H1 (cell line): ENCODE data around the gene B4GALT5. TPM values are rescaled to one million over a fixed set of nuclear protein-coding genes. Genes with fewer than 3 reads are reported as not detected.

ENCODE experiments used
- CTCF ChIA-PET: fragments of 300-600 bp; sonication (Branson Sonifier 250); formaldehyde crosslinking; loops from one replicate; lab custom pipeline; 2021; ENCODE audit not compliant: partially characterized antibody; lab: Charles Lee
- POLR2A ChIA-PET: fragments of 300-600 bp; sonication (Branson Sonifier 250); formaldehyde crosslinking; loops from one replicate; lab custom pipeline; 2021; ENCODE audit warnings: inconsistent platforms; ENCODE audit not compliant: partially characterized antibody; lab: Charles Lee
- DNase-seq, 2 experiments: peaks; one replicate each; pipeline versions ENCODE4 v3.0.0 to v3.0.0-alpha.2; 2010 to 2022; ENCODE audit warnings: low spot score in 2 of 2, low read depth in 1 of 2, mixed read lengths in 1 of 2
- FAIRE-seq: peaks from 2 replicates; lab custom pipeline; 2011; peaks lifted over from hg19 to GRCh38; lab: Jason Lieb, UNC
- H2AFZ ChIP-seq: 2 replicates; pipeline ENCODE4 v1.8.1; 2012; ENCODE audit warnings: low read length, inconsistent platforms
- H2AK5ac ChIP-seq: 2 replicates; pipeline ENCODE4 v1.6.1; 2013; ENCODE audit warnings: low read depth, low read length
- H2BK120ac ChIP-seq: replicated peaks from 2 replicates; pipeline ENCODE3; 2013; ENCODE audit warnings: low read depth, low read length, inconsistent platforms
- H2BK12ac ChIP-seq: 2 replicates; pipeline ENCODE4 v1.6.1; 2013; ENCODE audit warnings: low read depth, low read length
- H2BK15ac ChIP-seq: 2 replicates; pipeline ENCODE4 v1.6.1; 2013; ENCODE audit warnings: low read length
- H2BK20ac ChIP-seq: 2 replicates; pipeline ENCODE4 v1.6.1; 2013; ENCODE audit warnings: low read length
- H2BK5ac ChIP-seq: 2 replicates; pipeline ENCODE4 v1.6.1; 2013; ENCODE audit warnings: low read depth, low read length
- H3K14ac ChIP-seq: 2 replicates; pipeline ENCODE4 v1.6.1; 2013; ENCODE audit warnings: inconsistent platforms; ENCODE audit not compliant: insufficient read length
- H3K18ac ChIP-seq: 2 replicates; pipeline ENCODE4 v1.6.1; 2013; ENCODE audit warnings: low read length; ENCODE audit errors: extremely low read depth
- H3K23ac ChIP-seq: 2 replicates; pipeline ENCODE4 v1.6.1; 2013; ENCODE audit warnings: inconsistent platforms; ENCODE audit not compliant: insufficient read length
- H3K23me2 ChIP-seq: 2 replicates; pipeline ENCODE4 v1.6.1; 2013; ENCODE audit warnings: low read depth, low read length
- H3K27ac ChIP-seq: 2 replicates; pipeline ENCODE4 v1.6.1; 2011; ENCODE audit warnings: low read depth, low read length, inconsistent platforms
- H3K27me3 ChIP-seq, 4 experiments: replicated peaks in 1 of 4; 1 replicate in 1 of 4; 2 replicates in 3 of 4; pipeline versions ENCODE4 v1.6.1 to v1.8.1; 2011 to 2013; ENCODE audit warnings: low read length in 3 of 4, mild to moderate bottlenecking in 3 of 4, inconsistent platforms in 2 of 4, mixed read lengths in 2 of 4, moderate library complexity in 1 of 4; ENCODE audit not compliant: control insufficient read depth in 3 of 4, insufficient read depth in 3 of 4; ENCODE audit errors: extremely low read depth in 1 of 4
- H3K36me3 ChIP-seq, 4 experiments: 2 replicates each; pipeline versions ENCODE4 v1.6.1 to v1.8.1; 2011 to 2013; ENCODE audit warnings: mild to moderate bottlenecking in 4 of 4, low read length in 3 of 4, moderate library complexity in 2 of 4, control low read depth in 1 of 4, inconsistent platforms in 1 of 4; ENCODE audit not compliant: insufficient read depth in 4 of 4, control insufficient read depth in 2 of 4
- H3K4ac ChIP-seq: replicated peaks from 2 replicates; pipeline ENCODE3; 2013; ENCODE audit warnings: low read length, low read depth, mixed read lengths, inconsistent platforms; ENCODE audit not compliant: insufficient read length
- H3K4me1 ChIP-seq, 4 experiments: replicated peaks in 1 of 4; 1 replicate in 1 of 4; 2 replicates in 3 of 4; pipeline versions ENCODE4 v1.6.1 to v1.8.1; 2011 to 2013; ENCODE audit warnings: low read length in 3 of 4, inconsistent platforms in 2 of 4, mixed read lengths in 1 of 4; ENCODE audit not compliant: insufficient read depth in 4 of 4, control insufficient read depth in 3 of 4
- H3K4me2 ChIP-seq, 2 experiments: 2 replicates each; pipeline versions ENCODE4 v1.6.1 to v1.8.1; 2011 to 2013; ENCODE audit warnings: low read depth in 2 of 2, low read length in 2 of 2, control low read depth in 1 of 2, inconsistent platforms in 1 of 2, mild to moderate bottlenecking in 1 of 2; ENCODE audit not compliant: insufficient read depth in 1 of 2
- H3K4me3 ChIP-seq, 4 experiments: fragments of 200-600, 300-600 bp in 1 of 4; sonication (generic), shearing (Covaris generic), sonication (Bioruptor Twin) in 1 of 4; 2 replicates each; pipeline versions ENCODE4 v1.5.1 to v1.8.1; 2011 to 2016; ENCODE audit warnings: low read length in 4 of 4, low read depth in 3 of 4, control low read depth in 2 of 4, inconsistent platforms in 2 of 4, mild to moderate bottlenecking in 2 of 4, mixed read lengths in 1 of 4, moderate library complexity in 1 of 4; ENCODE audit not compliant: insufficient read depth in 2 of 4; ENCODE audit errors: extremely low read depth in 1 of 4
- H3K56ac ChIP-seq: replicated peaks from 2 replicates; pipeline ENCODE3; 2013; ENCODE audit warnings: low read depth, mild to moderate bottlenecking, mixed read lengths, low read length, inconsistent platforms; ENCODE audit not compliant: insufficient read length
- H3K79me1 ChIP-seq: 2 replicates; pipeline ENCODE4 v1.6.1; 2013; ENCODE audit warnings: low read depth, low read length, control low read depth
- H3K79me2 ChIP-seq, 2 experiments: 2 replicates each; pipeline versions ENCODE4 v1.6.1 to v1.8.1; 2012 to 2013; ENCODE audit warnings: low read length in 2 of 2, mild to moderate bottlenecking in 2 of 2, inconsistent platforms in 1 of 2; ENCODE audit not compliant: insufficient read depth in 2 of 2, control insufficient read depth in 1 of 2
- H3K9ac ChIP-seq, 4 experiments: replicated peaks in 1 of 4; 1 replicate in 1 of 4; 2 replicates in 3 of 4; pipeline versions ENCODE4 v1.6.1 to v1.8.1; 2011 to 2013; ENCODE audit warnings: low read depth in 3 of 4, low read length in 3 of 4, control low read depth in 2 of 4, mild to moderate bottlenecking in 2 of 4, moderate library complexity in 2 of 4, inconsistent platforms in 1 of 4; ENCODE audit errors: extremely low read depth in 1 of 4
- H3K9me3 ChIP-seq, 2 experiments: 2 replicates each; pipeline versions ENCODE4 v1.6.1 to v1.8.1; 2012 to 2013; ENCODE audit warnings: mild to moderate bottlenecking in 2 of 2, moderate library complexity in 2 of 2, control low read depth in 1 of 2, inconsistent platforms in 1 of 2, low read depth in 1 of 2, low read length in 1 of 2, mixed read lengths in 1 of 2; ENCODE audit not compliant: insufficient read depth in 2 of 2
- H4K20me1 ChIP-seq, 2 experiments: replicated peaks in 1 of 2; 2 replicates each; pipeline versions ENCODE3 to v1.8.1; 2011 to 2013; ENCODE audit warnings: inconsistent platforms in 2 of 2, low read length in 2 of 2, mild to moderate bottlenecking in 1 of 2; ENCODE audit not compliant: insufficient read depth in 2 of 2, control insufficient read depth in 1 of 2
- H4K5ac ChIP-seq: 2 replicates; pipeline ENCODE4 v1.6.1; 2013; ENCODE audit warnings: low read length, low read depth, mixed read lengths, inconsistent platforms; ENCODE audit not compliant: insufficient read length
- H4K8ac ChIP-seq: 2 replicates; pipeline ENCODE4 v1.8.0; 2013; ENCODE audit warnings: mild to moderate bottlenecking, moderate library complexity, low read length, inconsistent platforms; ENCODE audit not compliant: insufficient read depth; ENCODE audit errors: extremely low read depth
- H4K91ac ChIP-seq: replicated peaks from 2 replicates; pipeline ENCODE3; 2013; ENCODE audit warnings: low read length, mixed read lengths, inconsistent platforms; ENCODE audit not compliant: insufficient read length
- EGR1 ChIP-seq: IDR thresholded peaks from 2 replicates; pipeline ENCODE4 v1.6.1; 2011; ENCODE audit warnings: low read depth, low read length, borderline replicate concordance
- FOSL1 ChIP-seq: IDR thresholded peaks from 2 replicates; pipeline ENCODE4 v1.6.1; 2011; ENCODE audit warnings: mild to moderate bottlenecking, low read depth, low read length, moderate library complexity; ENCODE audit not compliant: insufficient read depth
- GABPA ChIP-seq: IDR thresholded peaks from 2 replicates; pipeline ENCODE4 v1.6.1; 2011; ENCODE audit warnings: mild to moderate bottlenecking, low read length, moderate library complexity, borderline replicate concordance; ENCODE audit not compliant: insufficient read depth
- HDAC2 ChIP-seq, 2 experiments: fragments of 300-600 bp in 1 of 2; sonication (generic) in 1 of 2; IDR thresholded peaks; 2 replicates each; pipeline ENCODE4 v1.6.1; 2011 to 2012; ENCODE audit warnings: low read depth in 2 of 2, low read length in 2 of 2, mild to moderate bottlenecking in 2 of 2, moderate library complexity in 2 of 2, borderline replicate concordance in 1 of 2, inconsistent platforms in 1 of 2
- POLR2AphosphoS5 ChIP-seq: IDR thresholded peaks from 2 replicates; pipeline ENCODE4 v1.6.1; 2011; ENCODE audit warnings: low read depth, low read length
- RFX5 ChIP-seq: IDR thresholded peaks from 2 replicates; pipeline ENCODE4 v1.6.1; 2011; ENCODE audit warnings: low read depth, low read length, improper control_type of control experiment, borderline replicate concordance
- TBP ChIP-seq: IDR thresholded peaks from 2 replicates; pipeline ENCODE4 v1.6.1; 2011; ENCODE audit warnings: low read depth, low read length, improper control_type of control experiment
- WGBS, 2 experiments: shearing (Covaris generic) in 1 of 2; methylation state at CpG; one replicate each; pipeline versions ENCODE4 v1.1.6 to v1.1.7; 2013 to 2015; ENCODE audit warnings: low lambda C conversion rate in 2 of 2, mixed read lengths in 2 of 2, inconsistent platforms in 1 of 2, low coverage in 1 of 2, missing lambda C conversion rate in 1 of 2; ENCODE audit not compliant: insufficient replicate concordance in 2 of 2, insufficient coverage in 1 of 2, insufficient read length in 1 of 2; ENCODE audit errors: extremely low coverage in 1 of 2, missing lambda C conversion rate in 1 of 2; 5-methylcytosine and 5-hydroxymethylcytosine counted together
- polyA plus RNA-seq, 7 experiments: library from polyadenylated mRNA; depleted of rRNA in 3 of 7; stranded (reverse) in 5 of 7; unstranded in 2 of 7; fragments of >200 nt in 5 of 7; fragments of 200-250 nt in 2 of 7; gene quantifications; 1 replicate in 5 of 7; 2 replicates in 1 of 7; 4 replicates in 1 of 7; pipeline versions ENCODE4 v1.2.1 to v1.2.3, GENCODE V29; 2011 to 2013; ENCODE audit warnings: missing spikeins in 2 of 7, mixed read lengths in 2 of 7
- total RNA-seq: library from RNA; stranded (reverse); fragmentation: NEBNext Ultra II Directional; extraction: Animal tissue kit (Norgen Biotek cat#: 25700); gene quantifications from 2 replicates; pipeline ENCODE4 v1.2.1, GENCODE V29; 2021
- TF ChIP-seq, protein P1 (sequence below): IDR thresholded peaks from 2 replicates; pipeline ENCODE4 v1.6.1; 2012; ENCODE audit warnings: inconsistent platforms
- TF ChIP-seq, protein P2 (sequence below): IDR thresholded peaks from 2 replicates; pipeline ENCODE4 v1.6.1; 2012; ENCODE audit warnings: inconsistent platforms
- TF ChIP-seq, protein P3 (sequence below): IDR thresholded peaks from 2 replicates; pipeline ENCODE4 v1.6.1; 2012; ENCODE audit warnings: low read length, inconsistent platforms

The B4GALT5 gene
- total and polyA plus RNA-seq, 2 of the 8 experiments (the other 6 are each of a cell fraction or from before 2014, with no cell fraction given): 46.5 to 75.4 TPM

DNA sequence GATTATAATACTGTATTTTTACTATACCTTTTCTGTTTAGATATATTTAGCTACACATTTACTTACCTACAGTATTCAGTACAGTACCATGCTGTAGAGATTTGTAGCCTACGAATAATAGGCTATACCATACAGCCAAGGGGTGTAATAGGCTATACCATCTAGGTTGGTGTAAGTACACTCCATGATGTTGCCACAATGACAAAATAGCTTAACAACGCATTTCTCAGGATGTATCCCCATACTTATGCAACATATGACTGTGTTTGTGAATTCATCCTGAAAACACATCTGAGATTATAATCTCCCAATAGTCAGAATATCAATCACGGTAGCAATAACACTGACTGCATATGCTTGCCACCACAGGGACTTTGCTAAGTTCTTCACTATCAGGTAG lies 20.7 kb downstream of the B4GALT5 start:
- no peak for FAIRE-seq
- CTCF ChIA-PET: interaction anchor here (0.5 to 2.4 kb wide), 8 partner anchors 13 to 190 kb away, joined by 3 to 7 read pairs (median 3); no protein-coding TSS in a partner anchor
- H3K4me3 ChIP-seq: no peak overlapping the region
- H3K9me3 ChIP-seq: no peaks in the 10 kb centered on the region
- H2BK20ac ChIP-seq: no peak overlapping the region
- H4K8ac ChIP-seq: no peak overlapping the region
- H3K23ac ChIP-seq: no peak overlapping the region
- H4K20me1 ChIP-seq: peaks cover 32 to 42% of the 10 kb centered on the region in 2 experiments
- H2BK5ac ChIP-seq: no peak overlapping the region
- peaks cover 0 to 28% (median 17%) of the 10 kb centered on the region in 4 experiments for H3K4me1 ChIP-seq
- DNase-seq: no peak
- no peak overlapping the region for H3K56ac ChIP-seq
- no peaks in the 10 kb centered on the region for H3K23me2 ChIP-seq
- peaks cover 7% of the 10 kb centered on the region for H3K79me1 ChIP-seq
- H4K91ac ChIP-seq: no peak overlapping the region
- H2BK15ac ChIP-seq: no peak overlapping the region
- no peak overlapping the region for H4K5ac ChIP-seq
- no peaks in the 10 kb centered on the region for H3K36me3 ChIP-seq
- no peak overlapping the region for H3K4ac ChIP-seq
- no peak overlapping the region for H3K27ac ChIP-seq
- POLR2A ChIA-PET: interaction anchor here (1.1 to 1.9 kb wide), 4 partner anchors 11 to 20 kb away, joined by 4 to 6 read pairs (median 5); no protein-coding TSS in a partner anchor
- H3K79me2 ChIP-seq: peaks cover 30 to 100% of the 10 kb centered on the region in 2 experiments
- WGBS, 2 experiments: 70% methylated on average over 3 of the region's 3 CpGs; no CpG with 5 or more reads in 1 of the 2 experiments
- no peak overlapping the region for H2AK5ac ChIP-seq
- H3K18ac ChIP-seq: no peak overlapping the region
- H2BK120ac ChIP-seq: no peak overlapping the region
- H3K9ac ChIP-seq: no peak overlapping the region
- no peak overlapping the region for H2AFZ ChIP-seq
- no peak overlapping the region for H2BK12ac ChIP-seq
- H3K14ac ChIP-seq: no peak overlapping the region
- H3K27me3 ChIP-seq: no peaks in the 10 kb centered on the region
- no peak overlapping the region; a peak in 1 of 4 replicates for H3K4me2 ChIP-seq
- TF ChIP-seq, protein P1, sequence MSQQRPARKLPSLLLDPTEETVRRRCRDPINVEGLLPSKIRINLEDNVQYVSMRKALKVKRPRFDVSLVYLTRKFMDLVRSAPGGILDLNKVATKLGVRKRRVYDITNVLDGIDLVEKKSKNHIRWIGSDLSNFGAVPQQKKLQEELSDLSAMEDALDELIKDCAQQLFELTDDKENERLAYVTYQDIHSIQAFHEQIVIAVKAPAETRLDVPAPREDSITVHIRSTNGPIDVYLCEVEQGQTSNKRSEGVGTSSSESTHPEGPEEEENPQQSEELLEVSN: no peak
- TF ChIP-seq, protein P2, sequence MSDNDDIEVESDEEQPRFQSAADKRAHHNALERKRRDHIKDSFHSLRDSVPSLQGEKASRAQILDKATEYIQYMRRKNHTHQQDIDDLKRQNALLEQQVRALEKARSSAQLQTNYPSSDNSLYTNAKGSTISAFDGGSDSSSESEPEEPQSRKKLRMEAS: no peak
- no peak for TF ChIP-seq TBP
- TF ChIP-seq EGR1: no peak
- TF ChIP-seq POLR2AphosphoS5: no peak
- TF ChIP-seq GABPA: no peak
- TF ChIP-seq, protein P3, sequence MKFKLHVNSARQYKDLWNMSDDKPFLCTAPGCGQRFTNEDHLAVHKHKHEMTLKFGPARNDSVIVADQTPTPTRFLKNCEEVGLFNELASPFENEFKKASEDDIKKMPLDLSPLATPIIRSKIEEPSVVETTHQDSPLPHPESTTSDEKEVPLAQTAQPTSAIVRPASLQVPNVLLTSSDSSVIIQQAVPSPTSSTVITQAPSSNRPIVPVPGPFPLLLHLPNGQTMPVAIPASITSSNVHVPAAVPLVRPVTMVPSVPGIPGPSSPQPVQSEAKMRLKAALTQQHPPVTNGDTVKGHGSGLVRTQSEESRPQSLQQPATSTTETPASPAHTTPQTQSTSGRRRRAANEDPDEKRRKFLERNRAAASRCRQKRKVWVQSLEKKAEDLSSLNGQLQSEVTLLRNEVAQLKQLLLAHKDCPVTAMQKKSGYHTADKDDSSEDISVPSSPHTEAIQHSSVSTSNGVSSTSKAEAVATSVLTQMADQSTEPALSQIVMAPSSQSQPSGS: no peak
- no peak for TF ChIP-seq HDAC2 (IDR thresholded peaks at IDR 0.05; ENCODE audit: borderline replicate concordance in 1 of 2, low read depth in 2 of 2, low read length in 2 of 2)
- TF ChIP-seq FOSL1: no peak
- no peak for TF ChIP-seq RFX5
